GM21423 (cell line): Measurements from ENCODE around the gene UGP2.

ENCODE experiments used
- ATAC-seq: cut with Tn5 transposase; IDR thresholded peaks from one replicate; pipeline ENCODE4 v1.9.1; 2021; ENCODE audit warnings: mild to moderate bottlenecking, moderate library complexity; ENCODE audit not compliant: unreplicated experiment

The UGP2 gene

DNA sequence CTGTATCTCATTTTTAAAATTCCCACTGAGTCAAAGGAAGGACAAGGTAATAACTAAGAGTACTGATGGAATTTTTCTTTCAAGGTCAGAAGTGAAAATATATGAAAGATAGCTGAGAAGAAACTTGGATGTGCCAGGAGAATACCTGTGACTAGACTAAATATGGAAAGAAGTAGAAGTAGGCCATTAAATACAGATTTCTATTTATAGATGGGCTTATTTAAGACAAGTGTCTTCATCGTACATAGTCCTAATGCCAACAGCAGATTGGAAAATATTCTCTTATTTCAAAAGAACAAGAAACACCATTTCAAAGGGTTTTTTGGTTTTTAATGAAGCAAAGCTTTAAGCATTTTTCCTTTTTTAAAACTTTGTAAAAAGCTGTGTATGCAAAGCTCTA, 22.0 kb downstream of the UGP2 start:
- ATAC-seq, result no peak

DNA sequence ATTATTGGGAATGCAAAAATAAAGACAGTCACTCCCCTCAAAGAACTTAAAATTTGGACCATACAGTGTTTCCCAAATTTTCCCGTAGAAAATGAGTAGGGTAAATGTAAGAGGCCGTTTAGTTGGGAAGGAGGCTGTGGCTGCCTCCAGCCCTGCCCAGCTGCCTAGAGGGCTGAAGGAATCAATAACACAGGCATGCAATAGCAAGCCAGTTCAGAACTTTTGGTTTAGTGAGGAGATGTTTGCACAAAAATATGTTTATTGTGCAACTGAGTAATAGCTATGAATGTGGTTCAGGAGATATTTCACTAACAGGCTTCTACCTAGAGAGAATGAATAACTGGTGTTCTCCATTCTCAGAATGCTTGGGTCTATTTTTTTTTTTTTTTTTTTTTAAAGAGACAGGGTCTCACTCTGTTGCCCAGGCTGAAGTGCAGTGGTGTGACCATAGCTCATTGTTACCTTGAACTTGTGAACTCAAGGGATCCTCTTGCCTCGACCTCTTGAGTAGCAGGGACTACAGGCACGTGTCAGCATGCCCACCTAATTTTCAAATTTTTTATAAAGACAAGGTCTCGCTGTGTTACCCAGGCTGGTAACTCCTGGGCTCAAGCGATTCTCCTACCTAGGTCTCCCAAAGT, 23.6 kb downstream of the UGP2 start:
- ATAC-seq, result no peak

DNA sequence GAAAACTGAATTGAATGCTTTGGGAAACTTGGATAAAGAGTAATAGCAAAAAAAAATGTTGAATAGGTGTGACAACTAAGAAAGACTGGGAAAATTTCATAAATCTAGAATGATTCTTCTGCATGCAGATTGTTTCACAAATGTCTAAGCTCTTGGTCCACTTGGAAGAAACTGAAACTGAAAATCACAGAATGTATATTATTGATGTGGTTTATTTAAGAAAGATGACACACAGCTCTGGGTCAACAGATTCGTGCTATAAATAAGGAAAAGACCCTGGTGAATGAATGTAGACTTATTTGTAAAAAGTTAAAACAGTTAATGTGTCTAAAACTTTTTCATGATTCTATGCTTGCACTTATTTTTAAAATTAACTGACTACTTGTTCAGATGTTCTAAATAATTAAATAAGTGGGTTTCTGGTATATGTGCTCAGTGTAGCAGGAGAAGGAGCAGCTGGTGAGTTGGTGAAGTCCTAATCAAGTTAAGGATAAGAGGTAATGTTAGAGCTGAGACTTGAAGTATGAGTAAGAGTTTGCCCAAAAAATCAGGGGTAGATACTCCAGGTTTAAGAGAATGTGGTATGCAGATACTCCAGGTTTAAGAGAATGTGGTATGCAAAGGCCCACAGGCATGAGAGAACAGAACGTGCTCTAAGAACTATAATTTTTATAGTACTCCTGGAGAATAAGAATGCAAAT, 24.5 kb downstream of the UGP2 start:
- no peak for ATAC-seq

DNA sequence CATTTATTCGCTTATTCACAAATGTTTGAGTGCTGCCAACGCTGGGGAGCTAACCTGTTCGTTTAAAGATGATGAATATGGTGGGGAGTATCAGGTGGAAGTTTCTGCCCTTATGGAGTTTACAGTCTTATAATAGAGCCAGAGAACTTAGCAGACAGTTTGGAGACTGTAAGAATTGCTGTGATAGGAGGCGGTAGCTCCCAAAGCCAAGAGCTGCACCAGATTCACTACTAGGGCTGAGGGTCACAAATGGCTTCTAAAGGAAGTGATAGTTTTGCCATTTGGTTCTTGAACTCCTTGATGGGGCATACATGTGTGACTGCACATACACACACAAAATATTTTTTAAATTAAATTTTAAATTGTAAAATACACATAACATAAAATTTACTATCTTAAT, 29.0 kb downstream of the UGP2 start:
- no peak for ATAC-seq

DNA sequence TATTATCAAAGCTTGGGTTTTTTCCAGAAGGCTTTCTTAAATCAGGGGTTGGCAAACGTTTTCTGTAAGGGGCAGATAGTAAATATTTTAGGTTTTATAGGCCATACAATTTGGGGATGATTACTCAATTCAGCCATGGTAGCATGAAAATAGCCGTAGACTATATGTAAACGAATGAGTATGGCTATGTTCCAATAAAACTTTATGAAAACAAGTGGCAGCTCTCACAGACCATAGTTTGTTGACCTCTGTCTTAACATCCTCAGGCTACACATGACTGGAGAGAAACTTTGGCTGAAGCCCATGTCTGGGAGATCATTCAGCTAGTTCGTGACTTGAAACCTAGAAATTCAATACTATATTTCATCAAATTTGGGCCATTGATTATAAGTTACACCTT, 30.2 kb downstream of the UGP2 start:
- no peak for ATAC-seq

DNA sequence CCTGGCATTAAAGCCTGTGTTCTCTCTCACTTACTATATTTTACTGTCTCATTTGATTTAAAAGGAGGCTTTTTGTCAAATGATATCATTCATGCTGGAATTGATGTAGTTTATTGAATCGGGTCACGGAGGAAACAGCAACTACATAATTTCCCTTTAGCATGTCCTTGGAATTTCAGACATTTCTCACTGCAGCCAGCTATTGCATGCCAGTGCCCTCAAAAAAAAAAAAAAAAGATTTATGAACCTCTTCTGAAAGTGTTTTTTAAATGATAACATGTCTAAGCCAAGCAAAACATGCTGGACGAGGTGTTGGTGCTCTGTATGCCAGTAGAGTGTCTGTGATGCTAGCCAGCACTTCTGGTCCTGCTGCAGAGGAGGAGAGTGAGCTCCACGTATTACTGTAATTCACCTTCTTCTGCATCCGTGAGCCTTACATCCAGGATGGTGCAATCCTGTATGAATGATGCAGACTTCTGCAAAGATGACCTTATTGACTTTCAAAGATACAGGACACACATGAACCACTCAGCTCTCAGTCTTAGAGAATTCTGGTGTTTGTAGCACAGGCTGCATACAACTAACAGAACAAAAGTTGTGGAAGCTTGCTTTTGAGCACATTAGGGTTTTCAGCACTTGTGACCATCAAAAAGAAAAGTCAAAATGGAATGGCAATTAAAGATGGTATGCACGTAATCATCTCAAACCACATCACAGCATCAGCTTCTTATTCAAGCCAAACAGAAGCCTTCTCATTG, 31.1 kb downstream of the UGP2 start:
- ATAC-seq, result no peak

DNA sequence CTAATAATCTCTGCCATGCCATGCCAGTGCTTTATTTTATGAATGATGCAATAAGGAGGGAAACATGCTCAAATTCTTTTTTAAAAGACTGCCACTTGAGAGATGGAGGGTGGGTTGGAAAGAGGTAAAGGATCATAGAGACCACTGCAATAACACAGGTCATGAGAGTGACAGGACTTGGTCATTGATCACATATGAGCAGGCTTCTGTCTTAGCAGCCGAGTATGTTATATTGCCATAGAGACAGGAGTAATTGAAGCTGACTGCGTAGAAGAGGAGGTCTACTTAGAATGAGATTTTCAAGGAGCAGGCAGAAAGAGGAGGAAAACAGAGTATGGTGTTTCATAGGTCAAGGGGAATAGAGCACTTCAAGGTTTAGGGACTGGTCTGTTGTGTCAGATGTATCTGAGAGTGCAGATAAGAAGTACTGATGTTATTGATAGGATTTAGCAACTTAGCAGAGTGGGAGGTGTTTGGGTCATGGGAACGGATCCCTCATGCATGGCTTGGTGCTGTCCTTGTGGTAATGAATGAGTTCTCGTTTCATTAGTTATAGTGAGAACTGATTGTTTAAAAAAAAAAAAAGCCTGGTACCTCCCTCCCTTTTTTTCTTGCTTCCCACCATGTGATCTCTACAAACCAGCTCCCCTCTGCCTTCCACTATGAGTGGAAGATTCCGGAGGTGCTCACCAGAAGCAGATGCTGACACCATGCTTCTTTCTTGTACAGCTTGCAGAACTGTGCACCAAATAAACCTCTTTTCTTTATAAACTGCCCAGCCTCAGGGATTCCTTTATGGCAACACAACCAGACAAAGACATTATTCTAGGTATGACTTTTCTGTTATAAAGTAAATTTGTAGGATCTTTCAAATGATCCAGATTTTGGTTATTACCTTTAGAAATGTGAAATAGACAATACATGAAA, 32.8 kb downstream of the UGP2 start:
- ATAC-seq, result no peak

DNA sequence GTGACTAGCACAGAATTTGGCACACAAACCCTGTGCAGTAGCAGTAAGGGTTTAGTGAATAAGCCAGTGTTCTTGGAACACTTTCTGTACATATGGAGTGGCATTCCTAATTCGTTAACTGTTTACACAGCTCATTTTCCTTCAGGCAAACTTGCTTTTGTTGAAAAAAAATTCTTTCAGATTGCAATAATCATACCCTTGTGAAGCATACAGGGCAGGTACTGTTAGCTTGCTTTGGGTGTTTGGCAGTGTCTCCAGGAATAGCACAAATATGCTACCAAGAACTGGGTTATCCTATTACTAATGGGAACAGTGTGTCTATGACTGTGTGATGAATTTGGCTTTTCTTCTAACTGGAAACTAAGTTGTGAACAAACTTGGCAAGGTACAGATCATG, 33.4 kb downstream of the UGP2 start:
- ATAC-seq, result no peak

DNA sequence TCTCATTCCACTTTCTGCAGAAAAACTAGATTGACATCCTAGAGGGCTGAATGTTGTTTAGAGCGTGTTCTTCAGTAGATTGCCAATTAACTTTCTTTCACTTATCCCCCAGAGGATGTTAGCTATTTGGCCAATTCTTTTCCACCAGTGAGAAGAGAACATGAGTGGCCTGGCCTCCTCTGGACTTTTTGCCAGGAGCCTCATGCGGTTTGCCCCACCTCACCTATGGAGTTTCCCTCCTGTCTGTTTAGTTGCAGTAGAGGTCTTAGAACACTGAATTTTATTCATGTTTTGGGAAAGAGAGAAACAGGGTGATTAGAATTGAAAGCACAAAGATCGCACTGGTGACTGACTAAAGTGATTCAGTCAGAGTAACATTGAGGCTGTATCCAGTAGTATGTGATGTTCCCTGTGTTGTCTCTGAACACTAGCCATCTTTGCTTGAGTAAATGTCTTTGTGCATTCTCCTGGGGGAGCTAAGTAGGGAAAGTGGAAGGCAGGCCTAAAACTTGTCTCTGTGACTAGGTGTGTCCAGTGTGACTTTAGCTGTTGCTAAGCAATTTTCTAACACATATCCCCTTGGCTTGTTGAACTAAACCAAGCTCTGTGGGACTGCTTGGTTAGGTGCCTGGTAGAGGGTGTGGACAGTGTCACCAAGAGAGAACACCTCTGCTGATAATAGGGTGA, 34.0 kb downstream of the UGP2 start:
- no peak for ATAC-seq

DNA sequence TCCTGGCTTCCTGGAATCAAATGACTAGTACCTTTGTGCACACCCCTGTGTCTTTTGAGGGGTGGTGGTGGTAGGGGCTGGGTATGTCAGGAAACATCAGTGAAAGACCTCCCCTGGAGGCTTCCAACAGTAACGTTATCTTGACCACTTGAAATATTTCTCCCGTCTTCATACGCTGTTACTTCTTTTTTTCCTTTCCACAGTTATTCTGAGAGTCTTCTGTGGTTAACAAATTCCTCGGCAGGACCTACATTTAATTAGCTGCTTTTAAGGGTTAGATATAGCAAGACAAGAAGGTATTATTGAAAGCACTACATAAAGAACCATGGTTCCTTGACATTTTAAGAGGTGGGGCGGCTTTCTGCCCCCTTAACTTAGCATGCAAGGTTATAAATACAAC, 34.6 kb downstream of the UGP2 start:
- ATAC-seq, result no peak

DNA sequence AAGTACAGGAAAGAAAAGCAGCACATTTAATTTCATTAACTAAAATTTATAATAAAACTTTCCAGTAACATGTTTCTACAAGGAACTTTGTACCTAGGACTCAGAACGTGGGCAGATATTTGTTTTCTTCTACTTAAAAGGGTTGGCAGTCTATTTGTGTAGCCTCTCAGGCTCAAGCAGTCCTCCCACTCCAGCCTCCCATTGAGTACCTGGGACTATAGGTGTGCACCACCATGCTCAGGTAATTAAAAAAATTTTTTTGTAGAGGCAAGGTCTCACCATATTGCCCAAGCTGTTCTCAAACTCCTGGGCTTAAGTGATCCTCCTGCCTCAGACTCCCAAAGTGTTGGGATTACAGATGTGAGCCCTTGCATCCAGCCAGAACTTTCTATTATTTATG, 36.8 kb downstream of the UGP2 start:
- ATAC-seq, result no peak

DNA sequence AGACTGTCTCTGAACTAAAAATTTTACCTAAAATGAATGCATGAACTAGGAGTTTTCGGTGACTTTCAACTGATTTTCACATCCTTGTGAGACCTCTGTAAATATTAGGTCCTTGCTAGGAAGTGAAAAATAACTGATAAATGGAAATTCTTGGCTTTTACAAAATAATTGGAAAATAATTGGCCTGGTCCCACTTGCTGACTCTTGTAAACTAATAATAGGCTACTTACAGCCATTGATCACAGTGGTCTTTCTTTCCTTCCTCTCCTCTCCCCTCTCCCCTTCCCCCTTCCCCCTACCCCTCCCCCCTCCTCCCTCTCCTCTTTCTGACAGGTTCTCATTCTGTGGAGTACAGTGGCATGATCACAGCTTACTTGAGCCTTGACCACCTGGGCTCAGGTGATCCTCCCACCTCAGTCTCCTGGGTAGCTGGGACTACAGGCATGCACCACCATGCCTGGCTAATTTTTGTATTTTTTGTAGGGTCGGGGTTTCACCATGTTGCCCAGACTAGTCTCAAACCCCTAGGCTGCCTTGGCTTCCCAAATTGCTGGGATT, 38.3 kb downstream of the UGP2 start:
- no peak for ATAC-seq

DNA sequence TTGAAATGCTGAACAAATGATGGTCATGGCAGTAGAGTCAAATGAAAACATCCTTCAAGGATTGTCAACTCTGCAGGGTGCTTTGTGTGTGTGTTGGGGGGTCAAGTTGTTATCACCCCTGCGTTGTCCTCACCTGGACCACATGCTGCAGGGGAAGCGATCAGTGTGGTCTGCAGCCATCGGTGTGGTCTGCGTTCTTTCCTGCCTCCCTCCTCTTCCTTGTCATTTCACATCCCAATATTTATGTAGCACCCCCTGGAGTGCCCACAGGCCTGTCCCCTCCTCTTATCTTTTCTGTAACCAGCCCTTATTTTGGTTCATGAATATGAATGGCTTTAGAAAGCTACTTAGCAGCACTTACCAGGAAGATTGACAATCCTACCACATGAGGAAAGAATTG, 38.9 kb downstream of the UGP2 start:
- no peak for ATAC-seq

DNA sequence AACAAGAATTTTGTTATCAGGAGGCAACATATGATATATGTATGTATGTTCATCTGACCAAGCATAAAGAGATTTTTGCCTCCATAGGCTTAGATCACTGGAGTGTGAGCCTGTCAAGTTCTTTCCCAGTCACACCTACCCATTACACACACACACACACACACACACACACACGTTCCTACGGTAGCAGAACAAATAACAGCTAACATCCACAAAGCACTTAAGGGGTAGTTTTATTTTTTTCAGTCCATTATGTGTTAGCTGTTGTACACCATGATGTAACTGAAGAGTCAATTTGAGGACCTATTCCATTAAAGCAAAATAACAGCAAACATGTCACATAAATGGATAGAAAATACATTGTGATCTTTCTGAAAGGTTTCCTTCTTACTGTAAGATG, 39.5 kb downstream of the UGP2 start:
- no peak for ATAC-seq

DNA sequence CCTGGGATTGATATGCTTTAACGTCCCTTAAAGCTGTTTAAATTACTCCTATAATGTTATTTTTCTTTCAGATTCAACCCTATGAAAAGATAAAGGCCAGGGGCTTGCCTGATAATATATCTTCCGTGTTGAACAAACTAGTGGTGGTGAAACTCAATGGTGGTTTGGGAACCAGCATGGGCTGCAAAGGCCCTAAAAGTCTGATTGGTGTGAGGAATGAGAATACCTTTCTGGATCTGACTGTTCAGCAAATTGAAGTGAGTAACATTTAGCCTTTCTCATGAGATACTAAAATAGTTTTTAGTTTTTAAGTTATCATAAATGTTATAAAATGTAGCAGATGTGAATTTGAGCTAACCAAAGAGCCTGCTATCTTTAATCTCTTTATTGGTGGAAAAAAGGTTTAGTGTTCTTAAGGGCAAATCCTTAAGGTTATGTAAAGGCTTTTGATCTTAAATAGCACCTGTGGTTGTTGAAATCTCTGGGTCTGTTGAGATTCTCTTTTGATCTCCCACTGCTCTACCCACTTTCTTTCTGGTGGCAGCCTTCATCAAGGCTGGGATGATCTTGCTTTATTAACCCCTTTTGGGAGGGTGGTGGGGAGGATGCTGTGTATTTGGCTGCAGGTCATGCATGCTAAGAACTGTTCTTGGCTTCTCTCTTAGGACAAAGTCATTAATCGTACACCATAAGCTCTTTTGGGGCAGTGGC, 40.9 kb downstream of the UGP2 start:
- ATAC-seq, result no peak

DNA sequence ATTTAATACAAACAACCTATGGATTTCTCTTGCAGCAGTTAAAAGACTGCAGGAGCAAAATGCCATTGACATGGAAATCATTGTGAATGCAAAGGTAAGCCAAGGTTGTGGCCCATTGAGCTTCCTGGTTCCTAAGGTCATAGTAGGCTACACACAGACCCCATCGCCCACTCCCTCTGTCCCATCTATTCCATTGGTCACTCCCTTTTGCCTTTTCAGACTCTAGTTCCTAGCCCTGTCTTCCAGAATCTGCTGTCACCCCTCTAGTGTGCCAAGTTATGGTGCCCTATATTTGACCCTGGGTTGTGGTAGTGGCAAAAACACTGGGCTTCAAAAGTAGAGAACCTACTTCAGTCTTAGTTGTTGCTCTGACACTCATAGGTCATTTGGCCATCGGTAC, 44.7 kb downstream of the UGP2 start:
- no peak for ATAC-seq

DNA sequence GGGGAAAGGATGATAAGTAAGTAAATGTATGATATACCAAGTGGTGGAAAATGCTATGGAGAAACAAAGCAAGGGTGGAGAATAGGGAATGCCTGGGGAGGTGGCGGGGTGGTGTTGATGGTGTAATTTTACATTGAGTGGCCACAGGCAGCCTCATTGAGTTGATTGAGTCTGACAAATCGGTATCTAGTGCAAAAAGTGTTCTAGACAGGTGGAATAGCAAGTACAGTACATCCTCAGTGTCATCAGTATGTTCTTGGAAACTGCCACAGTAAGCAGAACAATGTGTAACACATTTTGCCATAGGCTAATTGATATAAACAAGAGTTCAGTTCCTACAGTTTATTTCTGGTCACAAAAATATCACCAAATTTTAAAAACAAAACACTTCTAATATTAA, 46.4 kb downstream of the UGP2 start:
- no peak for ATAC-seq

DNA sequence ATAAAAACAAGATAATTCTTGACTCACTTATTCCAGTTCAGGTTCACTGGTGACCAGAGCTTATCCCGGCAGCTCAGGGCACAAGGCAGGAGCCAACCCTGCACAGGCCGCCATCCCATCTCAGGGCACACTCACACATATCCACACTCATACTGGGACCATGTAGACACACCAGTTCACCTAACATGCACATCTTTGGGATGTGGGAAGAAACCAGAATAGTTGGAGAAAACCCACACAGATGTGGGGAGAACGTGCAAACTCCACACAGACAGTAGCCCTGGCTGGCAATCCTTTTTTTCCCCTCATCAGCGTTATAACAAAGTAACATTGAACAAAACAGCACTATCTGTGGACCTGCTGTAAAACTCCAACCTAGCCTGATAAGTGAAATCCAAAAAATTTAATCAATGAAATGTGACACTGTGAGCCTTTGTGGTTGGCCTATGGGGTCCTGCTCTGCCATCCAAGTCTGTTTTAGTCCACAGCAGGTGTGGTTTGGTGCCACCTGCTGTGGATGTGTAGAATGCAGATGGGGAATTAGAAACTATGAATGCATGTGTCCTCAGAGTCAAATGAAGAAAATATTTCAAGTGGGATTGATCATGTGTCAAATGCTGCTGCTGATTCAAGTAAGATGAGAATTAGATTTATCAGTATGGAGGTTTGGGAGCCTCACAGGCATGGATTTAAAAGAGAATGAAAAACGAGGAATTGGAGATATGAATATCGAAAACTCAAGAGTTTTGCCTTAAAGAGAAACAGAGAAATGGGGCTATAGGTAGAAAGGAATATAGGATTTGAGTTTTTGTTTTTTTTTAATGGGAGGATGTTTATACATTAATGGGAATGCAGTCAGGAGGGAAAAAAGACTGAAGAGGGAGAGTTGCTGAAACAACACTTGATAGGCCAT, 47.0 kb downstream of the UGP2 start:
- ATAC-seq, result no peak

DNA sequence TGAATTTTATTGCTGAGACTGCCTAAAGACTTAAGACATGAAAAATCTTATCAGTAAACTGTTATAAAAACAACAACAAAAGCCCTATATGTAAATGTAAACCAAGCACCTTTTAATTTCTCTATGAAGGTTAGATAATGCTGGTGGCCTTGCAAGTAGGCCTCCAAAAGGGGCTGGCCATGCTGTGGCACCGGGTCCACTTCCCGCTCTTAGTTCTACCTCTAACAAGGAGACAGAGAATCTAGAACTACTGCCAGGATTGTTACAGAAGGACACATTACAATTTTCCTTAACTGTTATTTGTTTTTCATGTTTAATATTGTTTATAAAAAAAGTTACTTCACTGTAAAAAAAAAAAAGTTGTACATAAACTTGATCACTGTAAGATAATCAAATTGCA, 49.0 kb downstream of the UGP2 start:
- ATAC-seq, result no peak
